GM23338 (cell line): Measurements from ENCODE around the gene CDX1. TPM values are rescaled to one million over a fixed set of nuclear protein-coding genes. Genes with fewer than 3 reads are reported as not detected.

Source experiments
- ATAC-seq: fragments of 200-7000 bp; cut with Tn5 transposase; 3 replicates; pipeline ENCODE4 v1.9.1; 2020
- DNase-seq: peaks from one replicate; pipeline ENCODE4 v3.0.0-alpha.2; 2015; ENCODE audit warnings: low spot score
- H2AFZ ChIP-seq: fragments of 200-600 bp; sonication (generic); 2 replicates; pipeline ENCODE4 v1.8.0; 2016; ENCODE audit warnings: antibody characterized with exemption, mild to moderate bottlenecking, moderate library complexity
- H3F3A ChIP-seq: fragments of 200-600 bp; sonication (generic); replicated peaks from 2 replicates; pipeline ENCODE4 v1.8.0; 2017; ENCODE audit warnings: antibody characterized with exemption, mixed run types, low read depth
- H3K27ac ChIP-seq: fragments of 200-600 bp; sonication (generic); 2 replicates; pipeline ENCODE4 v1.6.1; 2016; ENCODE audit warnings: low read depth
- H3K27me3 ChIP-seq: fragments of 200-600 bp; sonication (generic); 2 replicates; pipeline ENCODE4 v1.8.0; 2016; ENCODE audit warnings: mild to moderate bottlenecking, mixed run types, moderate library complexity; ENCODE audit not compliant: insufficient read depth
- H3K36me3 ChIP-seq: fragments of 200-600 bp; sonication (generic); 2 replicates; pipeline ENCODE4 v1.8.0; 2016; ENCODE audit warnings: mild to moderate bottlenecking; ENCODE audit not compliant: insufficient read depth
- H3K4me1 ChIP-seq: fragments of 200-600 bp; sonication (generic); 2 replicates; pipeline ENCODE4 v1.8.0; 2016; ENCODE audit warnings: mild to moderate bottlenecking, moderate library complexity; ENCODE audit not compliant: insufficient read depth
- H3K4me2 ChIP-seq: fragments of 200-600 bp; sonication (generic); 2 replicates; pipeline ENCODE4 v1.7.1; 2017; ENCODE audit warnings: mixed run types
- H3K4me3 ChIP-seq: fragments of 200-600 bp; sonication (generic); 2 replicates; pipeline ENCODE4 v1.6.1; 2016; ENCODE audit warnings: mixed run types
- H3K79me2 ChIP-seq: fragments of 200-600 bp; sonication (generic); replicated peaks from 2 replicates; pipeline ENCODE4 v1.8.0; 2017; ENCODE audit warnings: mild to moderate bottlenecking; ENCODE audit not compliant: insufficient read depth
- H3K9me2 ChIP-seq: fragments of 200-600 bp; sonication (generic); 2 replicates; pipeline ENCODE4 v1.8.0; 2017; ENCODE audit not compliant: insufficient read depth
- H4K20me1 ChIP-seq: fragments of 200-600 bp; sonication (generic); replicated peaks from 2 replicates; pipeline ENCODE4 v1.8.0; 2017; ENCODE audit warnings: mild to moderate bottlenecking; ENCODE audit not compliant: insufficient read depth
- H3K27ac Mint-ChIP-seq: 2 replicates; pipeline ENCODE4 v1.8.0; 2020; ENCODE audit warnings: inconsistent platforms, mild to moderate bottlenecking, moderate library complexity, mixed read lengths
- H3K27me3 Mint-ChIP-seq: 3 replicates; pipeline ENCODE4 v1.8.0; 2022; ENCODE audit warnings: low read depth, mild to moderate bottlenecking, moderate library complexity, mixed read lengths, inconsistent platforms; ENCODE audit not compliant: insufficient read depth, poor library complexity
- H3K36me3 Mint-ChIP-seq: 3 replicates; pipeline ENCODE4 v1.8.0; 2021; ENCODE audit warnings: low read depth, mild to moderate bottlenecking, inconsistent platforms, moderate library complexity, mixed read lengths
- H3K4me1 Mint-ChIP-seq: 3 replicates; pipeline ENCODE4 v1.8.0; 2020; ENCODE audit warnings: mild to moderate bottlenecking, inconsistent platforms, mixed read lengths
- H3K4me3 Mint-ChIP-seq: 3 replicates; pipeline ENCODE4 v1.8.0; 2021; ENCODE audit warnings: moderate library complexity, mild to moderate bottlenecking, inconsistent platforms, mixed read lengths
- H3K9me3 Mint-ChIP-seq: 3 replicates; pipeline ENCODE4 v1.8.0; 2020; ENCODE audit warnings: moderate library complexity, mild to moderate bottlenecking, inconsistent platforms, mixed read lengths
- CREB1 ChIP-seq: fragments of 250-450 bp; sonication (Bioruptor Pico); IDR thresholded peaks from 2 replicates; pipeline ENCODE4 v1.5.0; 2020; ENCODE audit warnings: low read depth, mild to moderate bottlenecking, moderate library complexity
- EZH2 ChIP-seq: fragments of 200-600 bp; sonication (generic); IDR thresholded peaks from one replicate; pipeline ENCODE4 v1.8.0; 2017; ENCODE audit warnings: antibody characterized with exemption, mild to moderate bottlenecking, low read depth; ENCODE audit not compliant: unreplicated experiment
- EZH2phosphoT487 ChIP-seq: fragments of 200-600 bp; sonication (generic); IDR thresholded peaks from one replicate; pipeline ENCODE4 v1.8.1; 2018; ENCODE audit warnings: antibody characterized with exemption; ENCODE audit not compliant: unreplicated experiment
- JUNB ChIP-seq: IDR thresholded peaks from one replicate; pipeline ENCODE4 v1.6.1; 2016; ENCODE audit warnings: antibody characterized with exemption; ENCODE audit not compliant: unreplicated experiment
- NANOG ChIP-seq: IDR thresholded peaks from 2 replicates; pipeline ENCODE4 v1.6.1; 2016; ENCODE audit warnings: antibody characterized with exemption, borderline replicate concordance
- POLR2AphosphoS5 ChIP-seq: IDR thresholded peaks from 2 replicates; pipeline ENCODE4 v1.6.1; 2016; ENCODE audit warnings: antibody characterized with exemption, low read depth
- STAT1 ChIP-seq: IDR thresholded peaks from one replicate; pipeline ENCODE4 v1.6.1; 2016; ENCODE audit warnings: antibody characterized with exemption; ENCODE audit not compliant: unreplicated experiment
- ZNF114 ChIP-seq: fragments of 250-450 bp; sonication (Bioruptor Pico); IDR thresholded peaks from 2 replicates; pipeline ENCODE4 v1.5.0; 2020; ENCODE audit warnings: mild to moderate bottlenecking, moderate library complexity
- ZNF331 ChIP-seq: fragments of 250-450 bp; sonication (Bioruptor Pico); IDR thresholded peaks from 2 replicates; pipeline ENCODE4 v1.5.0; 2020; ENCODE audit warnings: low read depth, mild to moderate bottlenecking, moderate library complexity
- polyA plus RNA-seq: library from polyadenylated mRNA; unstranded; fragments of >200 nt; fragmentation: Nextera tagmentation; extraction: Ambion mirVana; gene quantifications from 2 replicates; pipeline ENCODE4 v1.2.1, GENCODE V29; 2016
- total RNA-seq: library from RNA; depleted of rRNA; stranded (reverse); fragments of >200 nt; shearing (Covaris generic); gene quantifications from 2 replicates; pipeline ENCODE4 v1.2.3, GENCODE V29; 2014
- TF ChIP-seq, protein P1 (sequence below): IDR thresholded peaks from one replicate; pipeline ENCODE4 v1.6.1; 2018; ENCODE audit warnings: antibody characterized with exemption; ENCODE audit not compliant: unreplicated experiment
- TF ChIP-seq, protein P2 (sequence below), 2 experiments: fragments of 200-600 bp in 1 of 2; sonication (generic) in 1 of 2; conservative IDR thresholded peaks; 2 replicates each; pipeline versions ENCODE4 v1.5.1 to v1.6.1; 2016 to 2017; ENCODE audit warnings: antibody characterized with exemption in 2 of 2, low read depth in 2 of 2, mild to moderate bottlenecking in 2 of 2, moderate library complexity in 1 of 2
- TF ChIP-seq, protein P3 (sequence below): fragments of 250-450 bp; sonication (Bioruptor Pico); IDR thresholded peaks from 2 replicates; pipeline ENCODE4 v1.5.0; 2020; ENCODE audit warnings: mild to moderate bottlenecking, moderate library complexity
- TF ChIP-seq, protein P4 (sequence below): IDR thresholded peaks from 2 replicates; pipeline ENCODE4 v1.6.1; 2016; ENCODE audit warnings: antibody characterized with exemption

CDX1 gene
- total and polyA plus RNA-seq, 2 experiments from 2014 or later, result not detected

DNA sequence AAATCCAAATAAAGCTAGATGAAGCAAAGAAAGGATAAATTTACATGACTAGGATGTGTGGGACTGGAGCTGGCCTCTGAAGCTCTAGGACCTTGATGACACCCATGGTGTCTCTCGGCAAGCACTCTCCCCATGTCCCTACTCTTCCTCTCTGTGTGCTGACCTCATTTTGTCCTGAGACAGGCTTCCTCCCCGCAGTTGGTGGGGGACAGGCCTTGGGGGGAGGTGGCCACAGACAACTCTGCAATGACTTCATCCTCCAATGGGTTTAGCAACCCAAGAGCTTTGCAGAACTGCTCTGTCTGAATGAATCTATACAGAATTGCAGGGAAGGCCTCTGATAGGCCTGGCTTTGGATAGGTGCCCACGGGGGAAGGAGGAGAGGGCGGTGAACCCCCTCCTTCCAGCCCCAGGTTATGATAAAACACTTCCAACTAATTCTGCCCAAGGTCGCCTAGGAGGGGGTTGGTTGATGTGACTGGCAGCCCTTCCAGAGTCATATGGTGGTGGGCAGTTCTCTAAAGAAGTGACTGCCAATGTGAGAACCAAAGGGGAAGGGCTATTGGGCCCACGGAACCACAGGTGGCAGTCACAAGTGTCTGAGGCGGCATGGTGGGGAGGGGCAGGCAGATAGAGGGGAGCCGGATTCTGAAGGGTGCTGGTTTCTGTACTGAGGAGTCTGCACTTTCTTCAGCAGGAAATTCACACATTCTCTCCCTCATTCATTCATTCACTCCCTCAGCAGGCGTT lies 29.3 kb downstream of the CDX1 start:
- H3K4me1 Mint-ChIP-seq, result peaks cover 2% of the 10 kb centered on the region; the same call in 2 of the 3 replicates
- no peak overlapping the region for H2AFZ ChIP-seq
- TF ChIP-seq JUNB (no peak), ZNF331 (CRISPR knock-in tag) (no peak), NANOG (no peak), POLR2AphosphoS5 (no peak), ZNF114 (CRISPR knock-in tag) (no peak), EZH2 (no peak), STAT1 (no peak), CREB1 (CRISPR knock-in tag) (no peak), EZH2phosphoT487 (no peak)
- TF ChIP-seq, protein P1, sequence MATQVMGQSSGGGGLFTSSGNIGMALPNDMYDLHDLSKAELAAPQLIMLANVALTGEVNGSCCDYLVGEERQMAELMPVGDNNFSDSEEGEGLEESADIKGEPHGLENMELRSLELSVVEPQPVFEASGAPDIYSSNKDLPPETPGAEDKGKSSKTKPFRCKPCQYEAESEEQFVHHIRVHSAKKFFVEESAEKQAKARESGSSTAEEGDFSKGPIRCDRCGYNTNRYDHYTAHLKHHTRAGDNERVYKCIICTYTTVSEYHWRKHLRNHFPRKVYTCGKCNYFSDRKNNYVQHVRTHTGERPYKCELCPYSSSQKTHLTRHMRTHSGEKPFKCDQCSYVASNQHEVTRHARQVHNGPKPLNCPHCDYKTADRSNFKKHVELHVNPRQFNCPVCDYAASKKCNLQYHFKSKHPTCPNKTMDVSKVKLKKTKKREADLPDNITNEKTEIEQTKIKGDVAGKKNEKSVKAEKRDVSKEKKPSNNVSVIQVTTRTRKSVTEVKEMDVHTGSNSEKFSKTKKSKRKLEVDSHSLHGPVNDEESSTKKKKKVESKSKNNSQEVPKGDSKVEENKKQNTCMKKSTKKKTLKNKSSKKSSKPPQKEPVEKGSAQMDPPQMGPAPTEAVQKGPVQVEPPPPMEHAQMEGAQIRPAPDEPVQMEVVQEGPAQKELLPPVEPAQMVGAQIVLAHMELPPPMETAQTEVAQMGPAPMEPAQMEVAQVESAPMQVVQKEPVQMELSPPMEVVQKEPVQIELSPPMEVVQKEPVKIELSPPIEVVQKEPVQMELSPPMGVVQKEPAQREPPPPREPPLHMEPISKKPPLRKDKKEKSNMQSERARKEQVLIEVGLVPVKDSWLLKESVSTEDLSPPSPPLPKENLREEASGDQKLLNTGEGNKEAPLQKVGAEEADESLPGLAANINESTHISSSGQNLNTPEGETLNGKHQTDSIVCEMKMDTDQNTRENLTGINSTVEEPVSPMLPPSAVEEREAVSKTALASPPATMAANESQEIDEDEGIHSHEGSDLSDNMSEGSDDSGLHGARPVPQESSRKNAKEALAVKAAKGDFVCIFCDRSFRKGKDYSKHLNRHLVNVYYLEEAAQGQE, result no peak
- TF ChIP-seq, protein P2, sequence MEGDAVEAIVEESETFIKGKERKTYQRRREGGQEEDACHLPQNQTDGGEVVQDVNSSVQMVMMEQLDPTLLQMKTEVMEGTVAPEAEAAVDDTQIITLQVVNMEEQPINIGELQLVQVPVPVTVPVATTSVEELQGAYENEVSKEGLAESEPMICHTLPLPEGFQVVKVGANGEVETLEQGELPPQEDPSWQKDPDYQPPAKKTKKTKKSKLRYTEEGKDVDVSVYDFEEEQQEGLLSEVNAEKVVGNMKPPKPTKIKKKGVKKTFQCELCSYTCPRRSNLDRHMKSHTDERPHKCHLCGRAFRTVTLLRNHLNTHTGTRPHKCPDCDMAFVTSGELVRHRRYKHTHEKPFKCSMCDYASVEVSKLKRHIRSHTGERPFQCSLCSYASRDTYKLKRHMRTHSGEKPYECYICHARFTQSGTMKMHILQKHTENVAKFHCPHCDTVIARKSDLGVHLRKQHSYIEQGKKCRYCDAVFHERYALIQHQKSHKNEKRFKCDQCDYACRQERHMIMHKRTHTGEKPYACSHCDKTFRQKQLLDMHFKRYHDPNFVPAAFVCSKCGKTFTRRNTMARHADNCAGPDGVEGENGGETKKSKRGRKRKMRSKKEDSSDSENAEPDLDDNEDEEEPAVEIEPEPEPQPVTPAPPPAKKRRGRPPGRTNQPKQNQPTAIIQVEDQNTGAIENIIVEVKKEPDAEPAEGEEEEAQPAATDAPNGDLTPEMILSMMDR (conservative IDR thresholded peaks at IDR 0.05; ENCODE audit: low read depth in 2 of 2), result no peak
- TF ChIP-seq, protein P3, sequence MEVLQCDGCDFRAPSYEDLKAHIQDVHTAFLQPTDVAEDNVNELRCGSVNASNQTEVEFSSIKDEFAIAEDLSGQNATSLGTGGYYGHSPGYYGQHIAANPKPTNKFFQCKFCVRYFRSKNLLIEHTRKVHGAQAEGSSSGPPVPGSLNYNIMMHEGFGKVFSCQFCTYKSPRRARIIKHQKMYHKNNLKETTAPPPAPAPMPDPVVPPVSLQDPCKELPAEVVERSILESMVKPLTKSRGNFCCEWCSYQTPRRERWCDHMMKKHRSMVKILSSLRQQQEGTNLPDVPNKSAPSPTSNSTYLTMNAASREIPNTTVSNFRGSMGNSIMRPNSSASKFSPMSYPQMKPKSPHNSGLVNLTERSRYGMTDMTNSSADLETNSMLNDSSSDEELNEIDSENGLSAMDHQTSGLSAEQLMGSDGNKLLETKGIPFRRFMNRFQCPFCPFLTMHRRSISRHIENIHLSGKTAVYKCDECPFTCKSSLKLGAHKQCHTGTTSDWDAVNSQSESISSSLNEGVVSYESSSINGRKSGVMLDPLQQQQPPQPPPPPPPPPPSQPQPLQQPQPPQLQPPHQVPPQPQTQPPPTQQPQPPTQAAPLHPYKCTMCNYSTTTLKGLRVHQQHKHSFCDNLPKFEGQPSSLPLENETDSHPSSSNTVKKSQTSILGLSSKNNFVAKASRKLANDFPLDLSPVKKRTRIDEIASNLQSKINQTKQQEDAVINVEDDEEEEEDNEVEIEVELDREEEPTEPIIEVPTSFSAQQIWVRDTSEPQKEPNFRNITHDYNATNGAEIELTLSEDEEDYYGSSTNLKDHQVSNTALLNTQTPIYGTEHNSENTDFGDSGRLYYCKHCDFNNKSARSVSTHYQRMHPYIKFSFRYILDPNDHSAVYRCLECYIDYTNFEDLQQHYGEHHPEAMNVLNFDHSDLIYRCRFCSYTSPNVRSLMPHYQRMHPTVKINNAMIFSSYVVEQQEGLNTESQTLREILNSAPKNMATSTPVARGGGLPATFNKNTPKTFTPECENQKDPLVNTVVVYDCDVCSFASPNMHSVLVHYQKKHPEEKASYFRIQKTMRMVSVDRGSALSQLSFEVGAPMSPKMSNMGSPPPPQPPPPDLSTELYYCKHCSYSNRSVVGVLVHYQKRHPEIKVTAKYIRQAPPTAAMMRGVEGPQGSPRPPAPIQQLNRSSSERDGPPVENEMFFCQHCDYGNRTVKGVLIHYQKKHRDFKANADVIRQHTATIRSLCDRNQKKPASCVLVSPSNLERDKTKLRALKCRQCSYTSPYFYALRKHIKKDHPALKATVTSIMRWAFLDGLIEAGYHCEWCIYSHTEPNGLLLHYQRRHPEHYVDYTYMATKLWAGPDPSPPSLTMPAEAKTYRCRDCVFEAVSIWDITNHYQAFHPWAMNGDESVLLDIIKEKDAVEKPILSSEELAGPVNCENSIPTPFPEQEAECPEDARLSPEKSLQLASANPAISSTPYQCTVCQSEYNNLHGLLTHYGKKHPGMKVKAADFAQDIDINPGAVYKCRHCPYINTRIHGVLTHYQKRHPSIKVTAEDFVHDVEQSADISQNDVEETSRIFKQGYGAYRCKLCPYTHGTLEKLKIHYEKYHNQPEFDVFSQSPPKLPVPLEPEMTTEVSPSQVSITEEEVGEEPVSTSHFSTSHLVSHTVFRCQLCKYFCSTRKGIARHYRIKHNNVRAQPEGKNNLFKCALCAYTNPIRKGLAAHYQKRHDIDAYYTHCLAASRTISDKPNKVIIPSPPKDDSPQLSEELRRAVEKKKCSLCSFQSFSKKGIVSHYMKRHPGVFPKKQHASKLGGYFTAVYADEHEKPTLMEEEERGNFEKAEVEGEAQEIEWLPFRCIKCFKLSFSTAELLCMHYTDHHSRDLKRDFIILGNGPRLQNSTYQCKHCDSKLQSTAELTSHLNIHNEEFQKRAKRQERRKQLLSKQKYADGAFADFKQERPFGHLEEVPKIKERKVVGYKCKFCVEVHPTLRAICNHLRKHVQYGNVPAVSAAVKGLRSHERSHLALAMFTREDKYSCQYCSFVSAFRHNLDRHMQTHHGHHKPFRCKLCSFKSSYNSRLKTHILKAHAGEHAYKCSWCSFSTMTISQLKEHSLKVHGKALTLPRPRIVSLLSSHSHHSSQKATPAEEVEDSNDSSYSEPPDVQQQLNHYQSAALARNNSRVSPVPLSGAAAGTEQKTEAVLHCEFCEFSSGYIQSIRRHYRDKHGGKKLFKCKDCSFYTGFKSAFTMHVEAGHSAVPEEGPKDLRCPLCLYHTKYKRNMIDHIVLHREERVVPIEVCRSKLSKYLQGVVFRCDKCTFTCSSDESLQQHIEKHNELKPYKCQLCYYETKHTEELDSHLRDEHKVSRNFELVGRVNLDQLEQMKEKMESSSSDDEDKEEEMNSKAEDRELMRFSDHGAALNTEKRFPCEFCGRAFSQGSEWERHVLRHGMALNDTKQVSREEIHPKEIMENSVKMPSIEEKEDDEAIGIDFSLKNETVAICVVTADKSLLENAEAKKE (CRISPR knock-in tag), result no peak
- TF ChIP-seq, protein P4, sequence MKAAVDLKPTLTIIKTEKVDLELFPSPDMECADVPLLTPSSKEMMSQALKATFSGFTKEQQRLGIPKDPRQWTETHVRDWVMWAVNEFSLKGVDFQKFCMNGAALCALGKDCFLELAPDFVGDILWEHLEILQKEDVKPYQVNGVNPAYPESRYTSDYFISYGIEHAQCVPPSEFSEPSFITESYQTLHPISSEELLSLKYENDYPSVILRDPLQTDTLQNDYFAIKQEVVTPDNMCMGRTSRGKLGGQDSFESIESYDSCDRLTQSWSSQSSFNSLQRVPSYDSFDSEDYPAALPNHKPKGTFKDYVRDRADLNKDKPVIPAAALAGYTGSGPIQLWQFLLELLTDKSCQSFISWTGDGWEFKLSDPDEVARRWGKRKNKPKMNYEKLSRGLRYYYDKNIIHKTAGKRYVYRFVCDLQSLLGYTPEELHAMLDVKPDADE, result no peak
- peaks cover 15% of the 10 kb centered on the region for H3K27me3 ChIP-seq
- no peak for ATAC-seq
- H3K79me2 ChIP-seq, result no peaks in the 10 kb centered on the region
- H3K4me2 ChIP-seq, result no peak overlapping the region
- H3K27ac Mint-ChIP-seq, result no peak overlapping the region
- H3K9me2 ChIP-seq, result no peaks in the 10 kb centered on the region
- no peaks in the 10 kb centered on the region for H3K4me1 ChIP-seq
- H3K36me3 ChIP-seq, result no peaks in the 10 kb centered on the region
- no peaks in the 10 kb centered on the region for H3K9me3 Mint-ChIP-seq
- no peak overlapping the region for H3K4me3 ChIP-seq
- no peak for DNase-seq
- H3K27me3 Mint-ChIP-seq, result peaks cover 28% of the 10 kb centered on the region
- no peak overlapping the region for H3K27ac ChIP-seq
- H3K4me3 Mint-ChIP-seq, result no peak overlapping the region
- no peaks in the 10 kb centered on the region for H4K20me1 ChIP-seq
- no peaks in the 10 kb centered on the region for H3K36me3 Mint-ChIP-seq
- H3F3A ChIP-seq, result no peaks in the 10 kb centered on the region
